CD14-positive monocyte (primary cell): Measurements from ENCODE around the gene EPC1. TPM values are rescaled to one million over a fixed set of nuclear protein-coding genes. Genes with fewer than 3 reads are reported as not detected.
A peak's percentile ranks its signal among the peaks of the same experiment; 100 is the strongest.

Experiments used
- DNase-seq, 3 donors: peaks; one replicate each; pipeline ENCODE4 v3.0.0-alpha.2; 2011 to 2022
- H2AFZ ChIP-seq: 2 replicates; pipeline ENCODE4 v1.6.0; 2012; ENCODE audit warnings: mild to moderate bottlenecking, low read depth, low read length, inconsistent platforms; ENCODE audit not compliant: insufficient read depth, poor library complexity, severe bottlenecking
- H3K27ac ChIP-seq, 2 donors: 1 replicate in 1 of 2; 2 replicates in 1 of 2; pipeline ENCODE4 v1.5.1; 2012 to 2013; ENCODE audit warnings: low read length in 2 of 2, control low read depth in 1 of 2, inconsistent platforms in 1 of 2, low read depth in 1 of 2, mild to moderate bottlenecking in 1 of 2
- H3K27me3 ChIP-seq, 2 donors: one replicate each; pipeline versions ENCODE4 v1.6.0 to v1.6.1; 2011 to 2013; ENCODE audit warnings: low read length in 2 of 2; ENCODE audit not compliant: control insufficient read depth in 2 of 2, insufficient read depth in 2 of 2
- H3K36me3 ChIP-seq, 2 donors: replicated peaks in 1 of 2; 1 replicate in 1 of 2; 2 replicates in 1 of 2; pipeline versions ENCODE4 v1.5.1 to v1.6.1; 2012 to 2013; ENCODE audit warnings: low read length in 2 of 2, control low read depth in 1 of 2, inconsistent platforms in 1 of 2, mild to moderate bottlenecking in 1 of 2; ENCODE audit not compliant: insufficient read depth in 2 of 2, control insufficient read depth in 1 of 2
- H3K4me1 ChIP-seq, 2 donors: 1 replicate in 1 of 2; 2 replicates in 1 of 2; pipeline versions ENCODE4 v1.5.1 to v1.6.1; 2012 to 2013; ENCODE audit warnings: low read length in 2 of 2, control low read depth in 1 of 2, inconsistent platforms in 1 of 2, mild to moderate bottlenecking in 1 of 2, moderate library complexity in 1 of 2; ENCODE audit not compliant: insufficient read depth in 2 of 2, control insufficient read depth in 1 of 2
- H3K4me2 ChIP-seq: replicated peaks from 2 replicates; pipeline ENCODE3; 2012; ENCODE audit warnings: low read length, moderate library complexity, mild to moderate bottlenecking; ENCODE audit not compliant: poor library complexity, severe bottlenecking; ENCODE audit errors: extremely low read depth
- H3K4me3 ChIP-seq, 3 experiments: fragments of 200-600 bp in 1 of 3; sonication (generic) in 1 of 3; replicated peaks in 1 of 3; 1 replicate in 2 of 3; 2 replicates in 1 of 3; pipeline ENCODE4 v1.5.1; 2011 to 2013; ENCODE audit warnings: low read length in 3 of 3, mild to moderate bottlenecking in 3 of 3, control low read depth in 2 of 3, low read depth in 2 of 3, inconsistent platforms in 1 of 3, moderate library complexity in 1 of 3
- H3K79me2 ChIP-seq: 2 replicates; pipeline ENCODE4 v1.6.0; 2012; ENCODE audit warnings: mild to moderate bottlenecking, control low read depth, inconsistent platforms, low read length, moderate library complexity; ENCODE audit not compliant: insufficient read depth
- H3K9ac ChIP-seq: 2 replicates; pipeline ENCODE4 v1.6.0; 2017; ENCODE audit warnings: low read length, mild to moderate bottlenecking; ENCODE audit not compliant: insufficient read depth, poor library complexity, severe bottlenecking
- H3K9me3 ChIP-seq, 2 donors: replicated peaks in 1 of 2; 1 replicate in 1 of 2; 2 replicates in 1 of 2; pipeline versions ENCODE4 v1.5.1 to v1.6.1; 2012 to 2013; ENCODE audit warnings: low read length in 2 of 2, control low read depth in 1 of 2; ENCODE audit not compliant: control insufficient read depth in 1 of 2, insufficient read depth in 1 of 2
- H4K20me1 ChIP-seq: 2 replicates; pipeline ENCODE4 v1.6.0; 2012; ENCODE audit warnings: mild to moderate bottlenecking, low read length, control low read depth, moderate library complexity; ENCODE audit not compliant: insufficient read depth
- H3K27ac Mint-ChIP-seq, 7 donors: one replicate each; pipeline ENCODE4 v1.8.0; 2020; ENCODE audit warnings: mild to moderate bottlenecking in 7 of 7, mixed read lengths in 7 of 7, moderate library complexity in 6 of 7, inconsistent platforms in 2 of 7
- H3K27me3 Mint-ChIP-seq, 3 donors: one replicate each; pipeline ENCODE4 v1.8.0; 2021 to 2022; ENCODE audit warnings: low read depth in 3 of 3, mild to moderate bottlenecking in 3 of 3, mixed read lengths in 3 of 3, moderate library complexity in 3 of 3, inconsistent platforms in 1 of 3
- H3K36me3 Mint-ChIP-seq, 2 donors: one replicate each; pipeline ENCODE4 v1.8.0; 2020; ENCODE audit warnings: mixed read lengths in 2 of 2, inconsistent platforms in 1 of 2, mild to moderate bottlenecking in 1 of 2
- H3K4me1 Mint-ChIP-seq: one replicate; pipeline ENCODE4 v1.8.0; 2020; ENCODE audit warnings: mild to moderate bottlenecking, mixed read lengths
- H3K4me3 Mint-ChIP-seq, 2 donors: one replicate each; pipeline ENCODE4 v1.8.0; 2020; ENCODE audit warnings: mild to moderate bottlenecking in 2 of 2, mixed read lengths in 2 of 2, moderate library complexity in 1 of 2
- H3K9me3 Mint-ChIP-seq, 7 donors: one replicate each; pipeline ENCODE4 v1.8.0; 2020 to 2022; ENCODE audit warnings: mixed read lengths in 7 of 7, mild to moderate bottlenecking in 6 of 7, moderate library complexity in 6 of 7, inconsistent platforms in 2 of 7
- CTCF ChIP-seq: fragments of 200-600 bp; IDR thresholded peaks from one replicate; pipeline ENCODE4 v1.8.0; 2022; ENCODE audit warnings: antibody characterized with exemption, mild to moderate bottlenecking
- WGBS: methylation state at CpG from one replicate; pipeline ENCODE4 v1.1.5; 2013; ENCODE audit warnings: missing lambda C conversion rate; ENCODE audit not compliant: insufficient coverage; 5-methylcytosine and 5-hydroxymethylcytosine counted together
- intact Hi-C, 2 donors: fragments of 100-400 bp; cut with micrococcal nuclease; formaldehyde crosslinking; loops; one replicate each; pipeline versions ENCODE4 v1.15.0 to v1.15.1; 2023
- polyA plus RNA-seq, 3 donors: library from polyadenylated mRNA; depleted of rRNA in 1 of 3; unstranded in 2 of 3; stranded (reverse) in 1 of 3; fragments of 300-500 nt in 2 of 3; fragments of >200 nt in 1 of 3; fragmentation: Illumina TruSeq in 2 of 3; gene quantifications; 1 replicate in 2 of 3; 2 replicates in 1 of 3; pipeline ENCODE4 v1.2.3, GENCODE V29; 2012 to 2021

The EPC1 gene
- polyA plus RNA-seq, 3 donors: 28.3 to 60.8 (median 31.0) TPM

- Histone ChIP-seq H4K20me1 (peaks cover 83% of the 10 kb centered on the region), H3K9me3 (no peaks in the 10 kb centered on the region), H3K36me3 (no peaks in the 10 kb centered on the region), H3K79me2 (peaks cover 100% of the 10 kb centered on the region), H3K4me3 (no peak overlapping the region), H2AFZ (no peak overlapping the region), H3K27me3 (no peaks in the 10 kb centered on the region), H3K9ac (no peak overlapping the region), H3K27ac (peak overlapping the region in 1 of 2 donors; percentile 62), H3K4me2 (no peak overlapping the region), H3K4me1 (peaks cover 31 to 72% of the 10 kb centered on the region in 2 donors)
- peak overlapping the region in 5 of 7 donors; percentile 18 to 42 (median 29) for H3K27ac Mint-ChIP-seq
- H3K4me1 Mint-ChIP-seq: peaks cover 68% of the 10 kb centered on the region
- H3K27me3 Mint-ChIP-seq: no peaks in the 10 kb centered on the region
- 63% methylated on average over 2 of the region's 4 CpGs for WGBS
- intact Hi-C loops: no loop called here
- TF ChIP-seq CTCF: no peak
- H3K36me3 Mint-ChIP-seq: peaks cover 6 to 8% of the 10 kb centered on the region in 2 donors
- no peak overlapping the region for H3K4me3 Mint-ChIP-seq
- H3K9me3 Mint-ChIP-seq: no peaks in the 10 kb centered on the region
- DNase-seq: no peak
Observed at GRCh38 chr10:32326119-32326518, 20.8 kb downstream of the EPC1 start.

GRCh38 chr10:32323051-32323450, 23.9 kb downstream of the EPC1 start:
- no peak overlapping the region for H2AFZ ChIP-seq
- H3K9ac ChIP-seq: no peak overlapping the region
- no peak overlapping the region for H3K4me3 ChIP-seq
- Mint-ChIP-seq H3K27ac (peak overlapping the region in 6 of 7 donors; percentile 51 to 92 (median 74)), H3K27me3 (no peaks in the 10 kb centered on the region), H3K4me1 (peaks cover 70% of the 10 kb centered on the region), H3K9me3 (no peaks in the 10 kb centered on the region), H3K36me3 (peaks cover 3 to 4% of the 10 kb centered on the region in 2 donors), H3K4me3 (no peak overlapping the region)
- H3K36me3 ChIP-seq: no peaks in the 10 kb centered on the region
- peak in 1 of 3 donors; percentile 17 for DNase-seq
- H4K20me1 ChIP-seq: peaks cover 69% of the 10 kb centered on the region
- no peak overlapping the region for H3K4me2 ChIP-seq
- no peaks in the 10 kb centered on the region for H3K27me3 ChIP-seq
- no peaks in the 10 kb centered on the region for H3K9me3 ChIP-seq
- H3K79me2 ChIP-seq: peaks cover 97% of the 10 kb centered on the region
- TF ChIP-seq CTCF: no peak
- H3K4me1 ChIP-seq: peaks cover 41 to 73% of the 10 kb centered on the region in 2 donors
- no CpG with 5 or more reads among the region's 2 CpGs for WGBS
- intact Hi-C loops: no loop called here
- peak overlapping the region in 1 of 2 donors; percentile 87 for H3K27ac ChIP-seq
